HG03457 (cell line): ENCODE data around the gene AK4.
A peak's percentile ranks its signal among the peaks of the same experiment; 100 is the strongest.

Experiments used
- ATAC-seq: cut with Tn5 transposase; IDR thresholded peaks from one replicate; pipeline ENCODE4 v1.9.1; 2021; ENCODE audit warnings: moderate number of reproducible peaks; ENCODE audit not compliant: unreplicated experiment

Gene AK4

GRCh38 chr1:65175171-65176055, 27.4 kb downstream of the AK4 start:
- ATAC-seq, result no peak

GRCh38 chr1:65176056-65176450, 28.1 kb downstream of the AK4 start:
- ATAC-seq, result no peak

DNA sequence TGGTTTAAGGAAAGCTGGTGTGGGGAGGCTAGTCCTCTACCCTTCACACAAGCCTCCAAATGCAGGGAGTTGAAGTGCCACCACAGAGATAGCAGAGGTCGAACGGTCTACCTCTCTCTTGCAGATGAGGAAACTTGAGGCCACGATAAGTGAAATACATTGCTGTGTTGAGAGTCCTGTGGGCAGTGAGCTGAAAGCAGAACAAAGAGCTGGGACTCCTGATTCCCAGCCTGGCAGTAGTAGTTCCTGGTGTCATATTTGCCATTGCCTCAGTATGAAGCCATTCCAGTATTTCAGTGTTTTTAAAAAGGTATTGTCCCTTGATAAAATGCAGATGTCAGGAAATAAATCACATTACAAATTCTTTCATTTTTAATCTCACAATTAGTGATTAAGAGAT, 28.6 kb downstream of the AK4 start:
- no peak for ATAC-seq

- no peak for ATAC-seq
These were observed 29.5 kb downstream of the AK4 start for GRCh38 chr1:65177457-65177856.

DNA sequence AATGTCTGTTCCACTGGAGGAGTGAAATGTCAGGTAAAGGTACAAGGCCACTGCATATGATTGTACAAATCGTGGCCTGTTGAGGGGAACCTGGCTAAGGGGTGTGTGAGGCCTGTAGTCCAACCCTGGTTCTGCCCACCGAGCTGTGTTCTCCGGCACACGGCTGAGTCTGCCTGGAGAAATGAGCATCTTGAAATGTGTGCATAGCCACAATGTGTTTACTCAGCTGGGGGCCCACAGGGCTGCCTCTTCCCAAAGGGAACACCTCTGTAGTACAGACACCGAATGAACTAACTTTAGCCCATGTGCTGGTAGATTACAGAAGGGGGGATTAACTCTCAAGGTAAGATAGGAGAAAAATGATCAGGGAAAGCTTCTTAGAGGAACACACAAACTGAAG, 30.2 kb downstream of the AK4 start:
- no peak for ATAC-seq

GRCh38 chr1:65179148-65179547, 31.1 kb downstream of the AK4 start:
- no peak for ATAC-seq

GRCh38 chr1:65180977-65181376, 33.0 kb downstream of the AK4 start:
- ATAC-seq, result no peak

DNA sequence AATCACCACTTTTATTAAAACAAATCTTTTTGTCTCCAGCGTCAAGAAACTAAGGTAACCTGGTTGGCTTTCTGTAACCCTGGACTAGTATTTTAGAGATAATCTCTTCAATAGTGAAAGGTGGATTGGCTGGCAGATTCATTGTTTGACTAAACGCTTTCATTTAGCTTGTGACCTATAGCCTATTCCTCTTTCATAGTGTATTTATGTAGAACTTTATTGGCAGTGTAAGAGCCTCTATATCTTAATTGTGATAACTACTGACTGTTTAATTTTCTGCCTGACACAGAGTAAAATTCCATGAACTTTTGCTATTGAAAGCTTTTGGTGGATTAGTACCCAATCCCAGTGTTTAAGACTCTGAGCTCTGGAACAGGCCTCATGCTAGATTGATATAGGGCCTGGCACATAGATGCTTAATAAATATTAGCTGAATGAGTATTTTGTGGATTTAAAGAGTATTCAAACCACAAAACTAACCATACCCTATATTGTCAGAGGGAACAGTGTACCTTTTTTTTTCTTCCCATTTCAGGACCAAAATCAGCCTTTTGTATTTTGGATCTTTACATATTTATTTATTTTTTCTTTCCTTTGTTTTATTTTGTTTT, 34.8 kb downstream of the AK4 start:
- ATAC-seq, result no peak

GRCh38 chr1:65189576-65190115, 41.6 kb downstream of the AK4 start:
- no peak for ATAC-seq

DNA sequence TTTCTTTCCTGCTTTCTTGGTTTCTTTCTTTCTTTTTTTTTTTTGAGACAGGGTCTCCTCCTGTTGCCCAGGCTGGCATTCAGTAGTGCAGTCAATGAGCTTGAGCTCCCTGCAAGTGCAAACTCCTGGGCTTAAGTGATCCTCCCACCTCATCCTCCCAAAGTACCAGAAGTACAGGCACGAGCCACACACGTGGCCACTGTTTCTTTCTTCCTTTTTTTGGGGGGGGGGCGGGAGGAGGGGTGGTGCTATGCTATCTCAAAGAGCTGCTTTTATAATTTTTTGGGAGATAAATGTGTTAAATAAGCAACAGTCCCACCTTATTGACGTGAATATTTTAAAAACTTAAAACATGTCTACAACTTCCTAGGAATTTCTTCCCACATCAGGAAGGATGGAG, 42.2 kb downstream of the AK4 start:
- ATAC-seq, result no peak

GRCh38 chr1:65193129-65193695, 45.2 kb downstream of the AK4 start:
- no peak for ATAC-seq

GRCh38 chr1:65195495-65196417, 47.8 kb downstream of the AK4 start:
- ATAC-seq, result no peak

DNA sequence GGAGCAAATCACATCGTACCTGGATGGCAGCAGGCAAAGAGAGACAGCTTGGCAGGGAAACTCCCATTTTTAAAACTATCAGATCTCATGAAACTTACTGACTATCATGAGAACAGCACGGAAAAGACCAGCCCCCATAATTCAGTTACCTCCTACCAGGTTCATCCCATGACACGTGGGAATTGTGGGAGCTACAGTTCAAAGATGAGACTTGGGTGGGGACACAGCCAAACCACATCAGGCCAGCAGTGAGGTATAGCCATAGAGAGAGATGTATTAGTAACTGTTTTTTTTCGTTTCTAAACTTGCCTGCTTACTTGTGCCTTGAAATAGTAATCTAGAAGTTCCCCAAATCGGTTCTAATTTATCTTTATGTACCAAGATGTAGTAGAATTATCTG, 48.9 kb downstream of the AK4 start:
- no peak for ATAC-seq

DNA sequence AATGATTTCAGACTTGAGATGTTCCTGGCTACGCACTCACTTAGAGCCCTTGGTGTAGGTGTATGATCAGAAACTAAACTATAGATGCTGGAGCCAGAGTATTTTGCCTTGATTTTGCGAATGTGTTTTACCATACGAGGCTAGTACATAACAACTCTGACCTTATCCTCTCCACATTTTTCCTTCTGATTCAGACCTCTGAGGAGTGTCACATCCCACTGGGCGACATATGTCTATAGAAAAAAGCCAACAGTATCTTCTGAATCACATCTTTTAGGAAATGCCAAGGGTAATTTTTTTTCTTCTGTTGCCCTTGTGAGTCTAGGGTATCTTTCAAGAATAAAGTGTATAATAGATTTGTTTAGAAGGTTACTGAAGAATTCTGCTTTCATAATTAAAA, 49.6 kb downstream of the AK4 start:
- no peak for ATAC-seq

- ATAC-seq, result no peak
These were observed 50.1 kb downstream of the AK4 start for GRCh38 chr1:65198096-65198495.

DNA sequence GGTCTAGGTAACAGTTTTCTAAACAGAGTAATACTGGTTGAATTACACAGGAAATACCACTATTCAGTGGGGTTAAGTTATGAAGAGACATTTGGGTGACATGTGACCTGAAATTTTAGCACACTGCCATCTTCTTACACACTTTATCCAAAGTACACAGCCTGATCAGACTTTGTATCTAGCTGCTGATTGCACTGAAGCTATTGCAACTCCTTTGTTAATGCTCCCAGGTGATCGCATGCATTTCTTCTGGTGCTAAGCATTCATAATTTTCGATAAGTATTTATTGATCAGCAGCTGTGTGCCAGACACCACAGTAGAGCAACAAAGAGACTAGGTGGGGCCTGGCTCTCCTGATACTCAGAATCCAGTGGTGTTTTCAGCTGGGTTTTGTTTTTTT, 52.4 kb downstream of the AK4 start:
- ATAC-seq, result no peak

DNA sequence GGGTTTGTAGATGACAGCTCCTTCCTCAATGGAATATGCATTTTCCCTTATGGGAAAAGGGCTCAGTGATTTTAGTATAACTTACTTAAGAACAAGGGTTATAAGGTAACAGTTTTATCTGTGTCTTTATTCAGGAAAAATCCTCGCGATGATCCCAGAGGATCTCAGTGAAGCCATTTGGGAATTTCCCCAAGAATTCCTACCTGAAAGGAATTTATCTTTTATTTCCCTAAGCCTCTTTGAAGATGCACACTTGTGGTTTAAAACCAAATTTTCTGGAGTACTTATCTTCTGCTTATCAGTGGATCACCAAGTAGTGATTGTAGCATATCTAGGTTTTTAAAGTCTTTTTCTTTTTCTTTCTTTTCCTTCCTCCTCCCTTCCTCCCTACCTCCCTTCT, 58.8 kb downstream of the AK4 start:
- ATAC-seq, result no peak

- ATAC-seq, result peak; percentile 58
These were observed 59.3 kb downstream of the AK4 start for GRCh38 chr1:65207317-65207716.

DNA sequence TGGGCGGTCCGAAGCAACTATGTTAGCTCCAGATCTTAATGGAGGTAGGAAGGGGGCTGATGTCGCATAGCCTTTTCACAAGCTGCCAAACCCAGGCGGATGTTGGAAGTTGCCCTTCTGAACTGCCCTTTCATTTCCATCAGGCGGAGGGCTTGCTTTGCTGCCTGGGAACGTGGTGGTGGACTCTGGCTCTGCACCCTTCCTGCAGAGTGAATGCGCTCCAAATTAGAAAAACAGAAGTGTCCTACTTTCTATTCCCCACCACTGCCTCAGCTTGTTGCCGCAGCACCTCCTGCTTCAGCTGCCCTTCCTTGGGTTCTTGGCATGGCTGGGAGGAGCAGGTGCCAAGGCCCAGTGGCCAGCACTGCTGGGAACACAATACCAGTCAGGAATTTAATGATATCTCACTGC, 60.6 kb downstream of the AK4 start:
- no peak for ATAC-seq

GRCh38 chr1:65209005-65209885, 61.2 kb downstream of the AK4 start:
- ATAC-seq, result peak; percentile 40
